ENCODE data around the gene GJD4. TPM values are rescaled to one million over a fixed set of nuclear protein-coding genes. Genes with fewer than 3 reads are reported as not detected.

The GJD4 gene
- total RNA-seq, 1 donor from 2014 or later: not detected

DNA sequence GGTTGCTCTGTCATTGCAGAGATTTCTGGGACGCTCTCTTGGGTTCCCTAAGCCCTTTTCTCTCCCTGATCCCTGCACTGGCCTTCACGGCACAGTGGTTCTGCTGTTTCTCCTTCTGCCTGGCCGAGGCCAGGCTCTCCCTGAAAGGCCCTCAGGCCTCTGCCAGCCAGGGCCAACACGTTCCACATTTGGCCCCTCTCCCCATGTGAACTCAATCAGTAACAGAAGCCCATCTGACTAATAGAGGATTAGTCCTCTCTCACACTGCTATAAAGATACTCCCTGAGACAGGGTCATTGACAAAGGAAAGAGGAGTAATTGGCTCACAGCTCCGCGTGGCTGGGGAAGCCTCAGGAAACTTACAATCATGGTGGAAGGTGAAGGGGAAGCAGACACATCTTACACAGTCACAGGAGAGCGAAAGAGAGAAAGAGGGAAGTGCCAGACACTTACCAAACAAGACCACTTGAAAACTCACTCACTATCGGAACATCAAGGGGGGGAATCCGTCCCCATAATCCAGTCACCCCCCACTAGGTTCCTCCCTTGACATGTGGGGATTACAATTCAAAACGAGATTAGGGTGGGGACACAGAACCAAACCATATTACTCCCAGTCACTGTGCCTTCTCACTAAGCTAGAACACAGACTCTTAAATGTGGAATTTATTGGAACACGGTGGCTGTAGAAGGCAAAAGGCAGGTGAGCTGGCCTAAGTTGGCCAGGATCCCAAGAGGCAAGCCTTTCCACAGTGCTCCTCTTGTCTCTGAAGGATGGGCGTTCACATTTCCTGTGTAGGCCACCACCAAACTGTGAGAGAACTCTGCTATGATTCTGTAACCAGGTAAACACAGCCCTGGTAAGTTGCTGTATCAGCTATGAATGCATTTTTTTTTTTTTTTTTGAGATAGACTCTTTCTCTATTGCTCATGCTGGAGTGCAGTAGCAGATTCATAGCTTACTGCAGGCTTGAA is 28.2 kb downstream of the GJD4 start:
- TF ChIP-seq, protein P1, sequence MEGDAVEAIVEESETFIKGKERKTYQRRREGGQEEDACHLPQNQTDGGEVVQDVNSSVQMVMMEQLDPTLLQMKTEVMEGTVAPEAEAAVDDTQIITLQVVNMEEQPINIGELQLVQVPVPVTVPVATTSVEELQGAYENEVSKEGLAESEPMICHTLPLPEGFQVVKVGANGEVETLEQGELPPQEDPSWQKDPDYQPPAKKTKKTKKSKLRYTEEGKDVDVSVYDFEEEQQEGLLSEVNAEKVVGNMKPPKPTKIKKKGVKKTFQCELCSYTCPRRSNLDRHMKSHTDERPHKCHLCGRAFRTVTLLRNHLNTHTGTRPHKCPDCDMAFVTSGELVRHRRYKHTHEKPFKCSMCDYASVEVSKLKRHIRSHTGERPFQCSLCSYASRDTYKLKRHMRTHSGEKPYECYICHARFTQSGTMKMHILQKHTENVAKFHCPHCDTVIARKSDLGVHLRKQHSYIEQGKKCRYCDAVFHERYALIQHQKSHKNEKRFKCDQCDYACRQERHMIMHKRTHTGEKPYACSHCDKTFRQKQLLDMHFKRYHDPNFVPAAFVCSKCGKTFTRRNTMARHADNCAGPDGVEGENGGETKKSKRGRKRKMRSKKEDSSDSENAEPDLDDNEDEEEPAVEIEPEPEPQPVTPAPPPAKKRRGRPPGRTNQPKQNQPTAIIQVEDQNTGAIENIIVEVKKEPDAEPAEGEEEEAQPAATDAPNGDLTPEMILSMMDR (IDR thresholded peaks at IDR 0.05): no peak
- Mint-ChIP-seq H3K4me3 (ENCODE audit: unreplicated experiment) (no peak overlapping the region), H3K27me3 (ENCODE audit: low read depth) (no peaks in the 10 kb centered on the region), H3K27ac (ENCODE audit: unreplicated experiment) (peak overlapping the region; percentile 17), H3K36me3 (ENCODE audit: low read depth) (peaks cover 3% of the 10 kb centered on the region), H3K9me3 (ENCODE audit: low read depth) (peaks cover 4% of the 10 kb centered on the region), H3K4me1 (ENCODE audit: low read depth) (peaks cover 34% of the 10 kb centered on the region)
- no peak for DNase-seq (ENCODE audit: low spot score)

DNA sequence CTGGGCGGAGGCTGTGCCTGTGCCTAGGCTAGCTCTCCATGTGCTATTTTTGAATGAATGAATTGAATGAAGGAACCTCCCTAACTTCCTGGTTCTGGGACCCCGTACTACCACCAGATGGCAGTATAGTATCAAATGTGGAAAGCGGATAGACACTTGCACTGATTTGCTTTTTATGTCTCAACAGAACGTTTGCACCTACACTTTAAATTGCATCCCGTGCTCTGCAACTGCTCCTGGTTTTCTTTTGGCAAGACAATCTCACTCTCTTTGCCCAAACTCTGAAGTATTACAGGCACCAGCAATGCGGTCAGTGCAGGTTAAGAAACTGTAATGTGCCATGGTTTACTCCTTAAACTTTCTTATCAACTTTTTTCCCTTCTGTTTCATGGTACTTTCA is 30.4 kb downstream of the GJD4 start:
- no peaks in the 10 kb centered on the region for H3K9me3 Mint-ChIP-seq (ENCODE audit: low read depth)

DNA sequence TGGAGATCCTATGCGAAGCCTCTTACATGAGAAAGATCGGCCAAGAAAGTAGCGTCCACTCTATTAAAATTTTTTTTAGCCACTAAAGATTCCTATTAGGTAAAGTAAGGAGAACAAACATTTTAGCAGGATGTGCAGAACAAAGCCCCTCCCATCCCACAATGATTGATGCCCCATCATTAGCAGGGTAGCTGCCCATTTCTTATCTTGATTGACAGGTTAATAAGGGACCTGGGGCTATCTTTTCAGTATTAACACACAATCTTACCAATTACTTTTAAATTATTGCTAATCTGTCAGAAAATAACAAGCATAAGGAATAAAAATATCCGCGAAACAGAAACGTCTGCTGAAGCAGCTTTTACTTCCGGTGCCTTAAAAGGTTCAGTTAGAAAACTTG is 31.8 kb downstream of the GJD4 start:
- Mint-ChIP-seq H3K27me3 (ENCODE audit: low read depth) (no peaks in the 10 kb centered on the region), H3K4me3 (ENCODE audit: unreplicated experiment) (peak overlapping the region; percentile 62)

More for the DNA sequence above, 30.4 kb downstream of the GJD4 start:
- DNase-seq (ENCODE audit: low spot score): no peak
- TF ChIP-seq, protein P1 (IDR thresholded peaks at IDR 0.05): peak; percentile 95
- no peaks in the 10 kb centered on the region for H3K27me3 Mint-ChIP-seq (ENCODE audit: low read depth)
- no peak overlapping the region for H3K27ac Mint-ChIP-seq (ENCODE audit: unreplicated experiment)
- H3K36me3 Mint-ChIP-seq (ENCODE audit: low read depth): peaks cover 14% of the 10 kb centered on the region
- peaks cover 40% of the 10 kb centered on the region for H3K4me1 Mint-ChIP-seq (ENCODE audit: low read depth)
- H3K4me3 Mint-ChIP-seq (ENCODE audit: unreplicated experiment): no peak overlapping the region

DNA sequence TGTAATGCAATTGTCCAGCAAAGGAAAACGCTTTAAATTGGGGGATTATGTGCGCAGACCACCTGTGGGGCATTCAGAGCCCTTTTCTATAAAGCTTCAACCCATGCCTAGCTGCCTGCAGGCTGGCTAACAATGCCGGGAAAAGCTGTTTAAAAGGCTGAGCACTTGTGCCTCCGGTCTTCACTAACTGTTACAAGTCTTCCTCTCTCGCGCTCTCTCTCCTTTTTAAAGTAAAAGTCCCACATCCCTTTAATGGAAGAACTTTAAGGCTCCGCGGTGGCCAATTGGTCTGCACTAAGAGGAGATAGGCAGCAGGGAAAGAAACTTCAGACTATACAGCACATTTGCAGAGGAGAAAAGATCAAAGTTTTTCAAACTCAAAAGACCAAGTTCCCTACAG is 32.3 kb downstream of the GJD4 start:
- H3K36me3 Mint-ChIP-seq (ENCODE audit: low read depth): peaks cover 14% of the 10 kb centered on the region

More for the DNA sequence above, 31.8 kb downstream of the GJD4 start:
- DNase-seq (ENCODE audit: low spot score): no peak
- Mint-ChIP-seq H3K4me1 (ENCODE audit: low read depth) (peaks cover 40% of the 10 kb centered on the region), H3K27ac (ENCODE audit: unreplicated experiment) (no peak overlapping the region), H3K9me3 (ENCODE audit: low read depth) (no peaks in the 10 kb centered on the region), H3K36me3 (ENCODE audit: low read depth) (peaks cover 14% of the 10 kb centered on the region)
- TF ChIP-seq, protein P1 (IDR thresholded peaks at IDR 0.05): no peak

DNA sequence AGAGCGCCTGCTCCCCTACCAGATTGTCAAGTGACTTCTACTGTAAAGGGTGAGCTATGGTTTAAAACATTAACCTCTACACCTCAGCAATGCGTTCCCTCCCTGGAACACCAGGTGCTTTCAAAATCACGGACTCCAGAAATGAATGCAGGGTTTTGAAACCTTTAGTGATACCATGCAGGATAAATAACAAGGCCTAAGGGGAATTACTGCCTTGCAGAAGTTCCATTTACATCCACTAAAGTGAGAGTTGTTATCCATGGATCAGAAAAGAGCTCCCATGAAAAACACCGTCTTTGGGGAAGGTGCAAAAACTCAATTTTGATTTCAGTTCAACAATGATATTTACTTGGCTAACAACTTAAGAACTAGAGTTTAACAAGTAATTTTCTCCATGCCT is 33.0 kb downstream of the GJD4 start:
- H3K27ac Mint-ChIP-seq (ENCODE audit: unreplicated experiment): no peak overlapping the region
- no peaks in the 10 kb centered on the region for H3K27me3 Mint-ChIP-seq (ENCODE audit: low read depth)
- DNase-seq (ENCODE audit: low spot score): no peak
- H3K4me3 Mint-ChIP-seq (ENCODE audit: unreplicated experiment): peak overlapping the region; percentile 62
- peaks cover 14% of the 10 kb centered on the region for H3K36me3 Mint-ChIP-seq (ENCODE audit: low read depth)
- TF ChIP-seq, protein P1 (IDR thresholded peaks at IDR 0.05): no peak
- no peaks in the 10 kb centered on the region for H3K9me3 Mint-ChIP-seq (ENCODE audit: low read depth)
- peaks cover 37% of the 10 kb centered on the region for H3K4me1 Mint-ChIP-seq (ENCODE audit: low read depth)

More for the DNA sequence above, 32.3 kb downstream of the GJD4 start:
- no peak for DNase-seq (ENCODE audit: low spot score)
- H3K4me3 Mint-ChIP-seq (ENCODE audit: unreplicated experiment): peak overlapping the region; percentile 62
- peaks cover 40% of the 10 kb centered on the region for H3K4me1 Mint-ChIP-seq (ENCODE audit: low read depth)
- TF ChIP-seq, protein P1 (IDR thresholded peaks at IDR 0.05): no peak
- H3K27me3 Mint-ChIP-seq (ENCODE audit: low read depth): no peaks in the 10 kb centered on the region
- H3K9me3 Mint-ChIP-seq (ENCODE audit: low read depth): no peaks in the 10 kb centered on the region
- H3K27ac Mint-ChIP-seq (ENCODE audit: unreplicated experiment): peak overlapping the region; percentile 50

Measured in chondrocyte (in vitro differentiated cells).